ENCODE data around the gene LYPD6B.

Gene LYPD6B

GRCh38 chr2:149002378-149002890 lies 36.1 kb upstream of the LYPD6B start:
- Histone ChIP-seq H4K8ac (ENCODE audit: low read depth, low read length) (no peak overlapping the region), H3K4me2 (ENCODE audit: insufficient read depth, low read length, poor library complexity, severe bottlenecking) (no peak overlapping the region), H3K4ac (ENCODE audit: low read length) (no peak overlapping the region), H3K9ac (ENCODE audit: low read depth, low read length, poor library complexity) (peak overlapping the region; percentile 51), H2BK120ac (ENCODE audit: low read depth, low read length) (no peak overlapping the region), H2BK12ac (ENCODE audit: low read length) (no peak overlapping the region), H3K9me3 (replicated peaks in 1 of 2; ENCODE audit: control insufficient read depth in 2 of 2, insufficient read depth in 1 of 2, low read depth in 1 of 2, low read length in 2 of 2) (peaks cover 16 to 17% of the 10 kb centered on the region in 2 donors), H2BK5ac (ENCODE audit: low read length) (no peak overlapping the region), H3K27me3 (ENCODE audit: control insufficient read depth in 3 of 3, insufficient read depth in 3 of 3, low read depth in 1 of 3, low read length in 3 of 3) (no peaks in the 10 kb centered on the region), H2AK5ac (ENCODE audit: low read depth, low read length) (no peak overlapping the region), H2AFZ (ENCODE audit: low read length) (no peak overlapping the region), H3K79me1 (ENCODE audit: low read depth, low read length) (no peaks in the 10 kb centered on the region), H3K18ac (ENCODE audit: low read length) (no peak overlapping the region), H3K23ac (ENCODE audit: low read depth, low read length, poor library complexity) (peak overlapping the region; percentile 45), H3K4me1 (ENCODE audit: control insufficient read depth in 2 of 2, insufficient read depth in 1 of 2, low read depth in 1 of 2, low read length in 2 of 2) (peaks cover 0 to 11% of the 10 kb centered on the region in 2 donors), H3K14ac (ENCODE audit: low read length) (peak overlapping the region; percentile 10), H3K4me3 (ENCODE audit: low read length in 2 of 2) (peak overlapping the region in 1 of 2 donors; percentile 0), H3K36me3 (replicated peaks in 1 of 2; ENCODE audit: control insufficient read depth in 2 of 2, insufficient read depth in 2 of 2, low read length in 2 of 2) (peaks cover 42 to 97% of the 10 kb centered on the region in 2 donors), H3K27ac (replicated peaks; ENCODE audit: low read length) (no peak overlapping the region), H2BK15ac (ENCODE audit: low read length) (no peak overlapping the region), H4K91ac (ENCODE audit: low read depth, low read length, poor library complexity) (no peak overlapping the region)
- DNase-seq (ENCODE audit: low spot score), result no peak
- WGBS, 2 donors (ENCODE audit: extremely low coverage in 2 of 2, insufficient read length in 2 of 2, insufficient replicate concordance in 1 of 2), result 100% methylated on average over 3 of the region's 14 CpGs; no CpG with 5 or more reads in 1 of the 2 donors

- no peak overlapping the region for H3K14ac ChIP-seq (ENCODE audit: low read length)
- WGBS, 2 donors (ENCODE audit: extremely low coverage in 2 of 2, insufficient read length in 2 of 2, insufficient replicate concordance in 1 of 2), result no CpG with 5 or more reads among the region's 31 CpGs
- H3K27ac ChIP-seq (replicated peaks; ENCODE audit: low read length), result no peak overlapping the region
- no peak overlapping the region for H3K18ac ChIP-seq (ENCODE audit: low read length)
- no peak overlapping the region for H3K4me2 ChIP-seq (ENCODE audit: insufficient read depth, low read length, poor library complexity, severe bottlenecking)
- H3K36me3 ChIP-seq (replicated peaks in 1 of 2; ENCODE audit: control insufficient read depth in 2 of 2, insufficient read depth in 2 of 2, low read length in 2 of 2), result peaks cover 44 to 97% of the 10 kb centered on the region in 2 donors
- no peak overlapping the region for H2BK120ac ChIP-seq (ENCODE audit: low read depth, low read length)
- DNase-seq (ENCODE audit: low spot score), result no peak
- no peak overlapping the region for H3K23ac ChIP-seq (ENCODE audit: low read depth, low read length, poor library complexity)
- H3K4me1 ChIP-seq (ENCODE audit: control insufficient read depth in 2 of 2, insufficient read depth in 1 of 2, low read depth in 1 of 2, low read length in 2 of 2), result peaks cover 0 to 11% of the 10 kb centered on the region in 2 donors
- H4K91ac ChIP-seq (ENCODE audit: low read depth, low read length, poor library complexity), result no peak overlapping the region
- peaks cover 16 to 17% of the 10 kb centered on the region in 2 donors for H3K9me3 ChIP-seq (replicated peaks in 1 of 2; ENCODE audit: control insufficient read depth in 2 of 2, insufficient read depth in 1 of 2, low read depth in 1 of 2, low read length in 2 of 2)
- no peaks in the 10 kb centered on the region for H3K27me3 ChIP-seq (ENCODE audit: control insufficient read depth in 3 of 3, insufficient read depth in 3 of 3, low read depth in 1 of 3, low read length in 3 of 3)
- no peak overlapping the region for H2BK5ac ChIP-seq (ENCODE audit: low read length)
- no peak overlapping the region for H2AK5ac ChIP-seq (ENCODE audit: low read depth, low read length)
- H2AFZ ChIP-seq (ENCODE audit: low read length), result no peak overlapping the region
- no peak overlapping the region for H3K9ac ChIP-seq (ENCODE audit: low read depth, low read length, poor library complexity)
- no peak overlapping the region for H2BK12ac ChIP-seq (ENCODE audit: low read length)
- no peaks in the 10 kb centered on the region for H3K79me1 ChIP-seq (ENCODE audit: low read depth, low read length)
- no peak overlapping the region for H3K4ac ChIP-seq (ENCODE audit: low read length)
- no peak overlapping the region for H4K8ac ChIP-seq (ENCODE audit: low read depth, low read length)
- no peak overlapping the region for H2BK15ac ChIP-seq (ENCODE audit: low read length)
- no peak overlapping the region for H3K4me3 ChIP-seq (ENCODE audit: low read length in 2 of 2)
Observed at GRCh38 chr2:149002891-149003740, 35.4 kb upstream of the LYPD6B start.

- Histone ChIP-seq H2BK15ac (ENCODE audit: low read length) (no peak overlapping the region), H3K27me3 (ENCODE audit: control insufficient read depth in 3 of 3, insufficient read depth in 3 of 3, low read depth in 1 of 3, low read length in 3 of 3) (no peaks in the 10 kb centered on the region), H3K4me3 (ENCODE audit: low read length in 2 of 2) (no peak overlapping the region), H2AK5ac (ENCODE audit: low read depth, low read length) (no peak overlapping the region), H3K4me1 (ENCODE audit: control insufficient read depth in 2 of 2, insufficient read depth in 1 of 2, low read depth in 1 of 2, low read length in 2 of 2) (peaks cover 0 to 2% of the 10 kb centered on the region in 2 donors), H3K4ac (ENCODE audit: low read length) (no peak overlapping the region), H2AFZ (ENCODE audit: low read length) (no peak overlapping the region), H3K9me3 (replicated peaks in 1 of 2; ENCODE audit: control insufficient read depth in 2 of 2, insufficient read depth in 1 of 2, low read depth in 1 of 2, low read length in 2 of 2) (peaks cover 16 to 17% of the 10 kb centered on the region in 2 donors), H3K14ac (ENCODE audit: low read length) (no peak overlapping the region), H2BK5ac (ENCODE audit: low read length) (no peak overlapping the region), H2BK120ac (ENCODE audit: low read depth, low read length) (no peak overlapping the region), H4K8ac (ENCODE audit: low read depth, low read length) (no peak overlapping the region), H3K23ac (ENCODE audit: low read depth, low read length, poor library complexity) (no peak overlapping the region), H3K9ac (ENCODE audit: low read depth, low read length, poor library complexity) (no peak overlapping the region), H3K36me3 (replicated peaks in 1 of 2; ENCODE audit: control insufficient read depth in 2 of 2, insufficient read depth in 2 of 2, low read length in 2 of 2) (peaks cover 44 to 97% of the 10 kb centered on the region in 2 donors), H3K18ac (ENCODE audit: low read length) (no peak overlapping the region), H3K79me1 (ENCODE audit: low read depth, low read length) (no peaks in the 10 kb centered on the region), H3K27ac (replicated peaks; ENCODE audit: low read length) (no peak overlapping the region), H3K4me2 (ENCODE audit: insufficient read depth, low read length, poor library complexity, severe bottlenecking) (no peak overlapping the region), H2BK12ac (ENCODE audit: low read length) (no peak overlapping the region), H4K91ac (ENCODE audit: low read depth, low read length, poor library complexity) (no peak overlapping the region)
- no peak for DNase-seq (ENCODE audit: low spot score)
- WGBS, 2 donors (ENCODE audit: extremely low coverage in 2 of 2, insufficient read length in 2 of 2, insufficient replicate concordance in 1 of 2), result no CpG with 5 or more reads among the region's 3 CpGs
Observed at GRCh38 chr2:149004836-149005235, 33.7 kb upstream of the LYPD6B start.

- peaks cover 16 to 17% of the 10 kb centered on the region in 2 donors for H3K9me3 ChIP-seq (replicated peaks in 1 of 2; ENCODE audit: control insufficient read depth in 2 of 2, insufficient read depth in 1 of 2, low read depth in 1 of 2, low read length in 2 of 2)
- H4K91ac ChIP-seq (ENCODE audit: low read depth, low read length, poor library complexity), result no peak overlapping the region
- no peak overlapping the region for H3K4ac ChIP-seq (ENCODE audit: low read length)
- no peak overlapping the region for H3K18ac ChIP-seq (ENCODE audit: low read length)
- peaks cover 0 to 1% of the 10 kb centered on the region in 2 donors for H3K4me1 ChIP-seq (ENCODE audit: control insufficient read depth in 2 of 2, insufficient read depth in 1 of 2, low read depth in 1 of 2, low read length in 2 of 2)
- H3K27ac ChIP-seq (replicated peaks; ENCODE audit: low read length), result no peak overlapping the region
- H3K36me3 ChIP-seq (replicated peaks in 1 of 2; ENCODE audit: control insufficient read depth in 2 of 2, insufficient read depth in 2 of 2, low read length in 2 of 2), result peaks cover 50 to 97% of the 10 kb centered on the region in 2 donors
- H3K79me1 ChIP-seq (ENCODE audit: low read depth, low read length), result no peaks in the 10 kb centered on the region
- H2BK120ac ChIP-seq (ENCODE audit: low read depth, low read length), result no peak overlapping the region
- H3K23ac ChIP-seq (ENCODE audit: low read depth, low read length, poor library complexity), result no peak overlapping the region
- WGBS, 2 donors (ENCODE audit: extremely low coverage in 2 of 2, insufficient read length in 2 of 2, insufficient replicate concordance in 1 of 2), result no CpG with 5 or more reads among the region's 6 CpGs
- no peak overlapping the region for H2AK5ac ChIP-seq (ENCODE audit: low read depth, low read length)
- no peak overlapping the region for H3K14ac ChIP-seq (ENCODE audit: low read length)
- H2BK5ac ChIP-seq (ENCODE audit: low read length), result no peak overlapping the region
- no peak overlapping the region for H2BK15ac ChIP-seq (ENCODE audit: low read length)
- H3K4me3 ChIP-seq (ENCODE audit: low read length in 2 of 2), result no peak overlapping the region
- no peak overlapping the region for H2AFZ ChIP-seq (ENCODE audit: low read length)
- H4K8ac ChIP-seq (ENCODE audit: low read depth, low read length), result no peak overlapping the region
- no peak for DNase-seq (ENCODE audit: low spot score)
- no peaks in the 10 kb centered on the region for H3K27me3 ChIP-seq (ENCODE audit: control insufficient read depth in 3 of 3, insufficient read depth in 3 of 3, low read depth in 1 of 3, low read length in 3 of 3)
- H3K4me2 ChIP-seq (ENCODE audit: insufficient read depth, low read length, poor library complexity, severe bottlenecking), result no peak overlapping the region
- no peak overlapping the region for H2BK12ac ChIP-seq (ENCODE audit: low read length)
- H3K9ac ChIP-seq (ENCODE audit: low read depth, low read length, poor library complexity), result no peak overlapping the region
Observed at GRCh38 chr2:149005471-149006077, 32.9 kb upstream of the LYPD6B start.
